Measurements from ENCODE around the gene KCNMA1. TPM values are rescaled to one million over a fixed set of nuclear protein-coding genes. Genes with fewer than 3 reads are reported as not detected.

The KCNMA1 gene
- total and polyA plus RNA-seq, 10 donors, result 9.3 to 114 (median 51.5) TPM

DNA sequence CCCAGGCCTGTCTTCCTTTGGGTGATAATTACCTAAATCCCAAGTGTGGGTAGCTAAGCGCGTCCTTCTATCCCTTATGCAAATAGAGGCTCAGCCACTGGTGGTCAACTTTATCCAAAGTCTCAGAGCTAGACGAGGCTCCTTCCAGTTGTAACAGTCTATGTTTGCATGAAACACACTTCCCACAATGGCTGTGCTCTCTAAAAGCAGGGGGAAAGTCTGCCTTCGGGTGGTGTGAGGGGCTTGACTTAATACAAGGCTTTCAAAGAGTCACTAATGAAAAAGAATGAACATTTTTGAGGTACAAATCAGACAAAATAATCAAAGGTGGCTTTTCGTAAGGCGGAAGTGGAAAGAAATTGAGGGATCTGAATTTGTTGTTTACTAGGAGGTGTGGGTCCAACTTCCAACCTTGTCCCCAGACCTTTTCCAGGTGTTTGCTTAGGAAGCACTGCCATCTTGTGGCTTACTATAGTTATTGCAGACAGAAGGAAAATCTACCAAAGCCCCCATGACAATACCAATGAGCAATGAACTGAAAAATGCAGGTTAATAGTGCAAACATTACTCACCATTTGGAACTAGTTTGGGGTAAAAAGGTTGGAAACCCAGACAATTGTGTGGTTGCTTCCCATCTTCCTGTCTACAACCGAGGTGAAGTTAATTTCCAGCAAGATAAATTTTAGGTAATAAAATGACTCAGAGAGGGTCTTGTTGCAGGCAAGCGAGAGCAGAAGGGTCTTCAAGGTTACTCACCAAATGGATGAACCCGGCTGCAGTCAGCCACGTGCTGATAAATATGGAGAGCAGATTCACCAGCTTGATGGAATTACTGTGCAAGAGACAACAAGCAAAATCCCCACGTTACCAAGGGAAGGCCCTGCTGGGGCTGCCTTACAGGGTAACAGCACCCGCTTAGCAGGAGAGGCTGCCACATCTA, 525.7 kb downstream of the KCNMA1 start:
- peaks cover 0 to 16% (median 3%) of the 10 kb centered on the region in 6 donors for H3K4me1 ChIP-seq
- 52 to 57% (median 55%) methylated on average over 12 of the region's 12 CpGs for WGBS, 5 donors
- no peak for DNase-seq
- H3K4me3 ChIP-seq, result no peak overlapping the region
- intact Hi-C loops (cut with DNase I; ENCODE audit: low total_unique reads), result no loop called here
- H3K27me3 ChIP-seq (replicated peaks in 1 of 7), result no peaks in the 10 kb centered on the region
- no peaks in the 10 kb centered on the region for H3K36me3 ChIP-seq
- no peaks in the 10 kb centered on the region for H3K9me3 ChIP-seq
- TF ChIP-seq POLR2AphosphoS5 (IDR thresholded peaks at IDR 0.05) (no peak), POLR2A (IDR thresholded peaks at IDR 0.05) (no peak)
- TF ChIP-seq, protein P1, sequence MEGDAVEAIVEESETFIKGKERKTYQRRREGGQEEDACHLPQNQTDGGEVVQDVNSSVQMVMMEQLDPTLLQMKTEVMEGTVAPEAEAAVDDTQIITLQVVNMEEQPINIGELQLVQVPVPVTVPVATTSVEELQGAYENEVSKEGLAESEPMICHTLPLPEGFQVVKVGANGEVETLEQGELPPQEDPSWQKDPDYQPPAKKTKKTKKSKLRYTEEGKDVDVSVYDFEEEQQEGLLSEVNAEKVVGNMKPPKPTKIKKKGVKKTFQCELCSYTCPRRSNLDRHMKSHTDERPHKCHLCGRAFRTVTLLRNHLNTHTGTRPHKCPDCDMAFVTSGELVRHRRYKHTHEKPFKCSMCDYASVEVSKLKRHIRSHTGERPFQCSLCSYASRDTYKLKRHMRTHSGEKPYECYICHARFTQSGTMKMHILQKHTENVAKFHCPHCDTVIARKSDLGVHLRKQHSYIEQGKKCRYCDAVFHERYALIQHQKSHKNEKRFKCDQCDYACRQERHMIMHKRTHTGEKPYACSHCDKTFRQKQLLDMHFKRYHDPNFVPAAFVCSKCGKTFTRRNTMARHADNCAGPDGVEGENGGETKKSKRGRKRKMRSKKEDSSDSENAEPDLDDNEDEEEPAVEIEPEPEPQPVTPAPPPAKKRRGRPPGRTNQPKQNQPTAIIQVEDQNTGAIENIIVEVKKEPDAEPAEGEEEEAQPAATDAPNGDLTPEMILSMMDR (IDR thresholded peaks at IDR 0.05 in 8 of 11, conservative IDR thresholded peaks at IDR 0.05 in 3 of 11), result peak; percentile 47 to 85 (median 74)
- no peak overlapping the region for H3K27ac ChIP-seq

DNA sequence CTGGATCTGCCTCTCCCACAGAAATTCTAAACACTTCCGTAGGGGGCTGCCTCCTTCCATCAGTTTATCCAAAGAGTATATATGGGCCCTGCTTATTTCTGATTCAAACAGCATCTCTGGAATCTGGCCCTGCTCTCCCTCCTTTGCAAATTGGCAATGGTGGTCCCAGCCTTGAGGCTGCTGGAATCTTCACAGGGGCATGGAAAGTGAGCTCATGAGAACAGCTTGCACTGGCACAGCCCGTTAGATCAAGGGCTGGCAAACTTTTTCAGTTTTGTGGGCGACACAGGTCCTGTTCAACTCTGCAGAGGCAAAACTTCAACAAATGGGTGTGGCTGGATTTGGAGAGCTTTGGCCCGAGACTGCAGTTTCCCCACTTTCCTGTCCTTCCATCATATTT, 526.9 kb downstream of the KCNMA1 start:
- no peak for DNase-seq
- intact Hi-C loops (cut with DNase I; ENCODE audit: low total_unique reads), result no loop called here
- no peaks in the 10 kb centered on the region for H3K27me3 ChIP-seq (replicated peaks in 1 of 7)
- H3K36me3 ChIP-seq, result no peaks in the 10 kb centered on the region
- TF ChIP-seq, protein P1 (IDR thresholded peaks at IDR 0.05 in 8 of 11, conservative IDR thresholded peaks at IDR 0.05 in 3 of 11), result no peak
- TF ChIP-seq POLR2AphosphoS5 (IDR thresholded peaks at IDR 0.05), result no peak
- TF ChIP-seq POLR2A (IDR thresholded peaks at IDR 0.05), result no peak
- H3K9me3 ChIP-seq, result no peaks in the 10 kb centered on the region
- no peak overlapping the region for H3K27ac ChIP-seq
- H3K4me1 ChIP-seq, result peaks cover 0 to 16% (median 3%) of the 10 kb centered on the region in 6 donors
- no peak overlapping the region for H3K4me3 ChIP-seq
- WGBS, 5 donors, result 58 to 80% (median 75%) methylated on average over 4 of the region's 4 CpGs

DNA sequence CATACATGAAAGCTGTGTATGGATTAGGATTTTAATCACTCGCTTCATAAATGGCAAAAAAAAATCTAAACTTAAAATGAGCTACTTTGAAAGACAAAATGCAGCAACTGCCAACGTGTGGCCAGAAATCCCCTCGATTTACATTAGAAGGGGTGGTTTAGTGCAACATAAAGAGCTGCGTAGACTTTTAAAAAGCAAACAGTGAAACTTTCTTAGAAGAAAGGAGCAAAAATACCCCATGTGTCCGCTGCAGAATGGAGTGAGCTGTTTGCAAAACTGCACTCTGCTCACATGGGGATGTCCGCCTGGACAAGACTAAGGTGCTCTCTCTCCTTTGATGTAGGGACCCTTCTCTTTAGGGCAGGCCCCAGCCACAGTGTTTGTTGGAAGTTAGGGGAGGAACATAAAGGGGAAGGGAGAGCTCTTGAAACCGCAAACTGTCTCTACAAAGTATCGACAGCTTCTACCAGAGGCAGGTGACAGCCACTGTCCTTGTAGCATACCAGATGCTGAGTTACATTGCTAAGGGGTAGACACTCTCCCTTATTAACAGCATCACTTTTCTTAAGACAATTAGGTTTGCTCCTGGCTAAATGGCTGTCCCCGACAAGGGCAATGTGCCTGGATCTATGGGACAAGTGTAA, 528.1 kb downstream of the KCNMA1 start:
- H3K4me1 ChIP-seq, result peaks cover 0 to 16% (median 4%) of the 10 kb centered on the region in 6 donors
- H3K27ac ChIP-seq, result no peak overlapping the region
- WGBS, 5 donors, result 85 to 90% (median 89%) methylated on average over 8 to 9 of the region's 9 CpGs
- H3K4me3 ChIP-seq, result no peak overlapping the region
- no peaks in the 10 kb centered on the region for H3K36me3 ChIP-seq
- TF ChIP-seq, protein P1 (IDR thresholded peaks at IDR 0.05 in 8 of 11, conservative IDR thresholded peaks at IDR 0.05 in 3 of 11), result no peak
- TF ChIP-seq POLR2AphosphoS5 (IDR thresholded peaks at IDR 0.05), result no peak
- TF ChIP-seq POLR2A (IDR thresholded peaks at IDR 0.05), result no peak
- H3K9me3 ChIP-seq, result no peaks in the 10 kb centered on the region
- no peaks in the 10 kb centered on the region for H3K27me3 ChIP-seq (replicated peaks in 1 of 7)
- DNase-seq, result no peak
- intact Hi-C loops (cut with DNase I; ENCODE audit: low total_unique reads), result no loop called here

GRCh38 chr10:77106676-77107075, 530.9 kb downstream of the KCNMA1 start:
- no peaks in the 10 kb centered on the region for H3K9me3 ChIP-seq
- TF ChIP-seq, protein P1 (IDR thresholded peaks at IDR 0.05 in 8 of 11, conservative IDR thresholded peaks at IDR 0.05 in 3 of 11), result no peak
- no peak for TF ChIP-seq POLR2AphosphoS5 (IDR thresholded peaks at IDR 0.05)
- no peak for TF ChIP-seq POLR2A (IDR thresholded peaks at IDR 0.05)
- 80 to 89% (median 86%) methylated on average over 1 to 3 of the region's 3 CpGs for WGBS, 5 donors
- no peak for DNase-seq
- H3K4me3 ChIP-seq, result no peak overlapping the region
- no peaks in the 10 kb centered on the region for H3K36me3 ChIP-seq
- H3K27me3 ChIP-seq (replicated peaks in 1 of 7), result no peaks in the 10 kb centered on the region
- H3K4me1 ChIP-seq, result peaks cover 0 to 10% (median 4%) of the 10 kb centered on the region in 6 donors
- no peak overlapping the region for H3K27ac ChIP-seq
- intact Hi-C loops (cut with DNase I; ENCODE audit: low total_unique reads), result no loop called here
